Ovary (tissue), 9 donors: ENCODE results near the gene SLC12A8. TPM values are rescaled to one million over a fixed set of nuclear protein-coding genes. Genes with fewer than 3 reads are reported as not detected.

Experiments
- DNase-seq, 5 donors: peaks; one replicate each; pipeline ENCODE4 v3.0.0-alpha.2; 2019 to 2020
- H3K27ac ChIP-seq, 2 donors: fragments of 200-600 bp; one replicate each; pipeline versions ENCODE4 v1.5.1 to v1.8.0; 2019 to 2022
- H3K27me3 ChIP-seq: fragments of 200-600 bp; one replicate; pipeline ENCODE4 v1.8.0; 2022
- H3K36me3 ChIP-seq: fragments of 200-600 bp; sonication (generic); one replicate; pipeline ENCODE4 v1.5.1; 2019
- H3K4me1 ChIP-seq: one replicate; pipeline ENCODE4 v1.8.1; 2013; ENCODE audit warnings: mild to moderate bottlenecking, moderate library complexity; ENCODE audit not compliant: insufficient read depth
- H3K4me3 ChIP-seq: fragments of 200-600 bp; sonication (generic); one replicate; pipeline ENCODE4 v1.5.1; 2017
- H3K9me3 ChIP-seq, 2 donors: fragments of 200-600 bp in 1 of 2; sonication (generic) in 1 of 2; one replicate each; pipeline versions ENCODE4 v1.5.1 to v1.8.1; 2013 to 2019; ENCODE audit warnings: mild to moderate bottlenecking in 1 of 2, moderate library complexity in 1 of 2
- EP300 ChIP-seq: sonication (generic); formaldehyde crosslinking; IDR thresholded peaks from one replicate; pipeline ENCODE4 v1.6.1; 2017; ENCODE audit warnings: antibody characterized with exemption
- POLR2A ChIP-seq: fragments of 450-650 bp; IDR thresholded peaks from one replicate; pipeline ENCODE4 v1.6.1; 2017; ENCODE audit warnings: antibody characterized with exemption, mild to moderate bottlenecking, moderate library complexity
- WGBS, 3 donors: extraction: QIAGEN DNeasy Blood & Tissue Kit in 1 of 3; methylation state at CpG; one replicate each; pipeline versions ENCODE4 v1.1.5 to v1.1.7; 2013 to 2017; 5-methylcytosine and 5-hydroxymethylcytosine counted together
- intact Hi-C, 4 donors: fragments of 100-400 bp; cut with DNase I; formaldehyde crosslinking; loops; one replicate each; pipeline versions ENCODE4 v1.11.0 to v1.15.1; 2022 to 2023
- polyA plus RNA-seq, 2 donors: library from polyadenylated mRNA; stranded (reverse); fragments of 200-250 nt in 1 of 2; fragments of 350-450 nt in 1 of 2; fragmentation: Illumina TruSeq in 1 of 2; extraction: RNeasy Lipid Tissue Mini Kit (QIAGEN cat#74804) in 1 of 2; gene quantifications; one replicate each; pipeline ENCODE4 v1.2.3, GENCODE V29; 2013 to 2014
- total RNA-seq, 7 donors: library from RNA; depleted of rRNA in 2 of 7; stranded (reverse); fragments of >200 nt in 2 of 7; fragmentation: NEBNext Ultra II Directional in 3 of 7; extraction: Animal tissue kit (Norgen Biotek cat#: 25700) in 3 of 7; gene quantifications; one replicate each; pipeline versions ENCODE4 v1.1.0 to v1.2.4, GENCODE V29; 2016 to 2023
- TF ChIP-seq, protein P1 (sequence below), 3 donors: fragments of 450-650 bp in 2 of 3; fragments of 200-600 bp in 1 of 3; IDR thresholded peaks; one replicate each; pipeline versions ENCODE4 v1.5.1 to v1.8.0; 2016 to 2022; ENCODE audit warnings: antibody characterized with exemption in 3 of 3, mild to moderate bottlenecking in 1 of 3
- donor health status: DM: no; HTN: no; CAD: no; lungs with moderate emphysema.
- donor health status: DM: no; HTN: no; CAD: no.
- donor health status: Bipolar disorder and iron deficiency.
- donor health status: DM: yes; HTN: yes; CAD: no.
- donor health status: DM: no; HTN: no; CAD: no.
- donor health status: DM: yes; HTN: yes; CAD: no.

Gene SLC12A8
- total and polyA plus RNA-seq, 9 donors = 0.28 to 11.5 (median 1.5) TPM

DNA sequence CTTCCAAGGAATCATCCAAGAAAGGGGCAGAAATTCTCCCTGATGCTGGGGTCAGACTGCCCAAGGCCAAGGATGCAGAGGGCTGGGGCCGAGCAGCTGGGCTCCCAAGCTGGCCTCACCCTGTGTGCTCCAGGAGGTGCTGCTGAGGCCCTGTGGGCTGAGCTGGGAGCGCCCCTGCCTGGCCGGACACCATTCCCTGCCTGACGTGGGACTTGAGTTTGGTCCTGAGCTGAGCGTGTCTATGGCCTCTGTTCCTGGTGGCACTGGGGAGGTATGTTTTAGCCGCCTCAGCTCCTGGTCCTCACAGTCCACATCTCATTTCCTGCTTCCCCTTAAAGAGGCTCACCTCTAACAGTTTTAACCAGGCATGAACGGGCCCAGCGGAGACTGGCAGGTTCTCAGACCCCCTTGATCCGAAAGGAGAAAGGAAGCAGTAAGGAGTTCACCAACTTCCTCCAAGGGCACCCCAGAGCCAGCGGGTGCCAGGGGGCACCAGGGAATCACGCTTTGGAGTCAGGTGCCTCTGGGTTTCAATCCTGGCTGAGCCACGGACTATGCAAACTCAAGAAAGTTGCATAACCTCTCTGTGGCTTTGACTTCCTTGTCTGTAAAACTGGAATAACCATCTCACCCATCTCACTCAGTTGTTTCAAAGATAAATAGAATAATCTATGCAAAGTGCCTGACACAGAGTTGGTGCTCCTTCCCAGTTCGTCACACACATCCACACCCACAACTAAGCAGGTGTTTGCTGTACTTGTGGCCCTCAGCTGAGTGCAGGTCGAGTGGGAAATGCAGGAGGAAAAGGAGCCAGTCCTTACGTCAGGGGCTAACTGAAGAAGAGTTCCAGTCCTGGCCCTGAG is 48.6 kb downstream of the SLC12A8 start:
- intact Hi-C loops = no loop called here
- 64 to 88% (median 78%) methylated on average over 15 of the region's 15 CpGs for WGBS, 3 donors
- DNase-seq = no peak

DNA sequence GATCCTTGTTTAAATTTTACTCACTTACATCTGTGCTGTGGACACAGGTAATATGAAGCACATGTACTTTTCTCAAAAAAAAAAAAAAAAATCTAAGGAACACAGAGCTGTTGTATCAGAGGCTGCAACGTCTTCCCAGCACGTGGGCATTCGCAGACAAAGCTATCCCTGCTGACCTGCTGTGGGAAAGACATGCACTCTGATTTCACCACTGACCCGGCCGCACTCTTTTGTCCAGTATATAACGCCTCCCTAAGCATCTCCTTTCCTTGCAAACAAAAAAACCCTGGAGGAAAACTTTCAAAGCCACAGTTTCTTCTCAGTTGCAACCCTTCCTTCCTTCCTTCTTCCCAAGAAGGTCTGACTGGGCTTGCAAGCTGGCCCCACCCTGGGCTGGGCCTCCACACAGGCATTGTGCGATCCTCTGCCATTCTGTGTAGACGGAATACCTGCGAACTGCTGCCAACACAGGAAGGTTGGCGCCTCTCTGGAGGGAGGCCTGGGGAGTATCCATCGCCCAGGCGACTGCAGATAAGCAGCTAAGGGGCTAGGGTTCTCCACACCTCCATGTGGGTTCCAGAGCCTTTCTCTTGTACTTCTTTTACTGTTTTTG is 50.8 kb downstream of the SLC12A8 start:
- H3K27ac ChIP-seq = no peak overlapping the region
- 76 to 88% (median 79%) methylated on average over 12 of the region's 12 CpGs for WGBS, 3 donors
- no peaks in the 10 kb centered on the region for H3K27me3 ChIP-seq
- no peak for DNase-seq
- H3K4me3 ChIP-seq = no peak overlapping the region
- TF ChIP-seq, protein P1, sequence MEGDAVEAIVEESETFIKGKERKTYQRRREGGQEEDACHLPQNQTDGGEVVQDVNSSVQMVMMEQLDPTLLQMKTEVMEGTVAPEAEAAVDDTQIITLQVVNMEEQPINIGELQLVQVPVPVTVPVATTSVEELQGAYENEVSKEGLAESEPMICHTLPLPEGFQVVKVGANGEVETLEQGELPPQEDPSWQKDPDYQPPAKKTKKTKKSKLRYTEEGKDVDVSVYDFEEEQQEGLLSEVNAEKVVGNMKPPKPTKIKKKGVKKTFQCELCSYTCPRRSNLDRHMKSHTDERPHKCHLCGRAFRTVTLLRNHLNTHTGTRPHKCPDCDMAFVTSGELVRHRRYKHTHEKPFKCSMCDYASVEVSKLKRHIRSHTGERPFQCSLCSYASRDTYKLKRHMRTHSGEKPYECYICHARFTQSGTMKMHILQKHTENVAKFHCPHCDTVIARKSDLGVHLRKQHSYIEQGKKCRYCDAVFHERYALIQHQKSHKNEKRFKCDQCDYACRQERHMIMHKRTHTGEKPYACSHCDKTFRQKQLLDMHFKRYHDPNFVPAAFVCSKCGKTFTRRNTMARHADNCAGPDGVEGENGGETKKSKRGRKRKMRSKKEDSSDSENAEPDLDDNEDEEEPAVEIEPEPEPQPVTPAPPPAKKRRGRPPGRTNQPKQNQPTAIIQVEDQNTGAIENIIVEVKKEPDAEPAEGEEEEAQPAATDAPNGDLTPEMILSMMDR (IDR thresholded peaks at IDR 0.05) = no peak
- no peak for TF ChIP-seq POLR2A
- TF ChIP-seq EP300 = no peak
- H3K36me3 ChIP-seq = no peaks in the 10 kb centered on the region
- H3K4me1 ChIP-seq = no peaks in the 10 kb centered on the region
- no peaks in the 10 kb centered on the region for H3K9me3 ChIP-seq
- intact Hi-C loops = no loop called here

More for the DNA sequence above, 48.6 kb downstream of the SLC12A8 start:
- H3K27ac ChIP-seq = no peak overlapping the region
- H3K9me3 ChIP-seq = no peaks in the 10 kb centered on the region
- no peaks in the 10 kb centered on the region for H3K27me3 ChIP-seq
- no peak for TF ChIP-seq POLR2A
- TF ChIP-seq, protein P1 (IDR thresholded peaks at IDR 0.05) = no peak
- TF ChIP-seq EP300 = no peak
- no peaks in the 10 kb centered on the region for H3K36me3 ChIP-seq
- no peaks in the 10 kb centered on the region for H3K4me1 ChIP-seq
- H3K4me3 ChIP-seq = no peak overlapping the region

DNA sequence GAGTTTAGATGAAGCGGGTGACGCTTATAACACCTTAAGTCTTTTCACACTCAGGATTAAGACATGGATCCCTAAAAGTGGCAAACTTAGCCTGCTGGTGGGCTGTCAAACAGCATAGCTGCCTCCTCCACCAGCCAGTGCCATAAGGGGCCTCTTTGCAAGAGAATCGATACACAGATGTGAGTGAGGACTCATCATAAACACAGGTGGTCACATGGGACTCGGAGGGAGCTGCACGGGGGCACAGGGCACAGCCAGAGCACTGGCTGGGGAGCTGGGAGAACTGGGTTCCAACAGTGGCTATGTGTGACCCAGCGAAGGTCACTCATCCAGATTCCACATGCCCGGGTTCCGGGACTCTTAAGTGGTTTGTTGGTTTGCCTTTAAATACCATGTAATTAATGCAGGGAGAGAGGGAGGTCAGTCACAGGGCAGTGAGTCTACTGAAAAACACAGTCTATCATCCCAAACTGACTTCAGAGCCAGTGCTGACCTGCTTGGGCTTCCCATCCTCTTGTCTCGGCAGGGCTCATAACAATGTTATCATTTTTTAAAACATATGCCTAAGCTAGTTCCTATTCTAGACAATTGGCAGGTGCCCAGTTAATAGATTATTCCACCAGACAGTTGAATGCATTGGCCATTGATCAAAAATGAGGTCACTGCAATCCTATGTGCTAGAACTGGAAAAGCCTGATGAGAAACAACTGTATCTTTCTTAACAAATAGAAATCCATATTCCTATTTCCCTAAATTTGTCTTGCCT is 51.8 kb downstream of the SLC12A8 start:
- Histone ChIP-seq H3K4me3 (no peak overlapping the region), H3K27ac (no peak overlapping the region), H3K9me3 (no peaks in the 10 kb centered on the region), H3K36me3 (no peaks in the 10 kb centered on the region), H3K4me1 (no peaks in the 10 kb centered on the region), H3K27me3 (no peaks in the 10 kb centered on the region)
- TF ChIP-seq, protein P1 (IDR thresholded peaks at IDR 0.05) = no peak
- TF ChIP-seq EP300 (no peak), POLR2A (no peak)
- WGBS, 3 donors = 58 to 76% (median 70%) methylated on average over 9 of the region's 9 CpGs
- intact Hi-C loops = no loop called here
- no peak for DNase-seq

DNA sequence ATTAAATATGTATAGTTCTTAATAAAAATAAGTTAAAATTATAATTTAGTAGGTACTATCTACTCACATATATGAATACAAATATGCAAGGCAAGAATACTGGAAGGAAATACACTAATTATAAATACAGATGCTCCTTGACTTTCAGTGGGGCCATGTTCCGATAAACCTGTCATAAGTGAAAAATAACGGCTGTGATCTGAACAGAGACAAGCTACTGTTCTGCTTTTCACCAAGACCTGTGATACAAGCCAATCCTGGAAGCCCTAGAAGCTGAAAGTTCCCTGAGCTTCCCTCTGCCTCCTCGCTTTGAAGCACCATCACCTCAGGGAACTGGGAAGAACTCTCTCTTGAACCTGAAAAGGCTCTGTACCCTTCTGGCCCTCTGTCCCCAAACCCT is 55.4 kb downstream of the SLC12A8 start:
- 63 to 74% (median 71%) methylated on average over 3 of the region's 3 CpGs for WGBS, 3 donors

More for the DNA sequence above, 55.4 kb downstream of the SLC12A8 start:
- Histone ChIP-seq H3K9me3 (no peaks in the 10 kb centered on the region), H3K36me3 (no peaks in the 10 kb centered on the region), H3K27me3 (no peaks in the 10 kb centered on the region), H3K4me3 (no peak overlapping the region), H3K4me1 (no peaks in the 10 kb centered on the region), H3K27ac (no peak overlapping the region)
- DNase-seq = no peak
- intact Hi-C loops = no loop called here
- TF ChIP-seq, protein P1 (IDR thresholded peaks at IDR 0.05) = no peak
- TF ChIP-seq EP300 (no peak), POLR2A (no peak)
